IMR-90 (cell line): ENCODE data around the gene HECTD2. TPM values are rescaled to one million over a fixed set of nuclear protein-coding genes. Genes with fewer than 3 reads are reported as not detected.

Source experiments
- ATAC-seq: fragments of 200-7000 bp; cut with Tn5 transposase; 2 replicates; pipeline ENCODE4 v1.9.1; 2020; ENCODE audit warnings: low read depth, mild to moderate bottlenecking, moderate library complexity
- BruUV-seq: library from RNA; stranded (reverse); fragments of 400-500 nt; replicated peaks from 2 replicates; lab custom pipeline; 2021; lab: Mats Ljungman, UMichigan
- CTCF ChIA-PET: fragments of 300-600 bp; formaldehyde crosslinking; extraction: SDS; loops from one replicate; lab custom pipeline; 2021; ENCODE audit warnings: antibody characterized with exemption; lab: Yijun Ruan, JAX
- POLR2A ChIA-PET: fragments of 300-600 bp; sonication (Branson Sonifier 250); formaldehyde crosslinking; loops from one replicate; lab custom pipeline; 2022; ENCODE audit warnings: antibody characterized with exemption; ENCODE audit not compliant: unreplicated experiment; lab: Charles Lee
- DNase-seq: peaks from one replicate; pipeline ENCODE4 v3.0.0; 2013
- H2AFZ ChIP-seq: replicated peaks from 2 replicates; pipeline ENCODE3; 2013; ENCODE audit warnings: low read length, mild to moderate bottlenecking; ENCODE audit not compliant: poor library complexity
- H2AK5ac ChIP-seq: 2 replicates; pipeline ENCODE4 v1.6.1; 2013; ENCODE audit warnings: low read depth, low read length, inconsistent platforms
- H2AK9ac ChIP-seq: replicated peaks from 2 replicates; pipeline ENCODE3; 2013; ENCODE audit warnings: mild to moderate bottlenecking, low read depth, low read length, moderate library complexity; ENCODE audit not compliant: poor library complexity
- H2BK120ac ChIP-seq: 2 replicates; pipeline ENCODE4 v1.6.1; 2013; ENCODE audit warnings: low read depth, low read length, inconsistent platforms
- H2BK15ac ChIP-seq: 3 replicates; pipeline ENCODE4 v1.6.1; 2013; ENCODE audit warnings: low read depth, low read length, inconsistent platforms
- H2BK20ac ChIP-seq: 2 replicates; pipeline ENCODE4 v1.6.1; 2013; ENCODE audit warnings: low read depth, mild to moderate bottlenecking, inconsistent platforms, low read length, moderate library complexity
- H2BK5ac ChIP-seq: 2 replicates; pipeline ENCODE4 v1.6.1; 2013; ENCODE audit warnings: mild to moderate bottlenecking, low read depth, low read length, inconsistent platforms; ENCODE audit not compliant: poor library complexity, severe bottlenecking
- H3K14ac ChIP-seq: replicated peaks from 2 replicates; pipeline ENCODE4 v1.6.1; 2013; ENCODE audit warnings: low read depth, low read length, inconsistent platforms
- H3K18ac ChIP-seq: 2 replicates; pipeline ENCODE4 v1.6.1; 2013; ENCODE audit warnings: low read depth, low read length, control low read depth
- H3K23ac ChIP-seq: 2 replicates; pipeline ENCODE4 v1.6.1; 2013; ENCODE audit warnings: low read depth, low read length, inconsistent platforms
- H3K27ac ChIP-seq: 2 replicates; pipeline ENCODE4 v1.5.1; 2013; ENCODE audit warnings: mild to moderate bottlenecking, control low read depth, low read length; ENCODE audit not compliant: insufficient read depth
- H3K27me3 ChIP-seq: 2 replicates; pipeline ENCODE4 v1.6.1; 2013; ENCODE audit warnings: low read length; ENCODE audit not compliant: control insufficient read depth, insufficient read depth
- H3K36me3 ChIP-seq: 2 replicates; pipeline ENCODE4 v1.6.1; 2013; ENCODE audit warnings: low read length, mixed read lengths; ENCODE audit not compliant: control insufficient read depth, insufficient read depth
- H3K4ac ChIP-seq: 2 replicates; pipeline ENCODE4 v1.6.1; 2013; ENCODE audit warnings: low read depth, low read length, inconsistent platforms
- H3K4me1 ChIP-seq: 2 replicates; pipeline ENCODE4 v1.6.1; 2013; ENCODE audit warnings: low read length, mixed read lengths; ENCODE audit not compliant: control insufficient read depth, insufficient read depth
- H3K4me2 ChIP-seq: 2 replicates; pipeline ENCODE4 v1.6.1; 2013; ENCODE audit warnings: low read depth, mild to moderate bottlenecking, control low read depth, low read length, moderate library complexity
- H3K4me3 ChIP-seq: 2 replicates; pipeline ENCODE4 v1.5.1; 2013; ENCODE audit warnings: low read depth, mild to moderate bottlenecking, control low read depth, low read length, moderate library complexity; ENCODE audit not compliant: insufficient read depth
- H3K56ac ChIP-seq: 2 replicates; pipeline ENCODE4 v1.6.1; 2013; ENCODE audit warnings: low read length, inconsistent platforms; ENCODE audit not compliant: insufficient read depth; ENCODE audit errors: extremely low read depth
- H3K79me1 ChIP-seq, 2 experiments: 2 replicates each; pipeline ENCODE4 v1.6.1; 2013; ENCODE audit warnings: low read length in 2 of 2, inconsistent platforms in 1 of 2, low read depth in 1 of 2
- H3K9ac ChIP-seq: 2 replicates; pipeline ENCODE4 v1.6.1; 2013; ENCODE audit warnings: low read depth, low read length, control low read depth
- H3K9me1 ChIP-seq: 2 replicates; pipeline ENCODE4 v1.6.1; 2013; ENCODE audit warnings: low read length, inconsistent platforms; ENCODE audit not compliant: insufficient read depth
- H3K9me3 ChIP-seq: 2 replicates; pipeline ENCODE4 v1.6.1; 2013; ENCODE audit warnings: low read length; ENCODE audit not compliant: control insufficient read depth, insufficient read depth
- H4K20me1 ChIP-seq: 2 replicates; pipeline ENCODE4 v1.6.1; 2013; ENCODE audit warnings: low read length, inconsistent platforms; ENCODE audit not compliant: insufficient read depth
- H4K5ac ChIP-seq: 2 replicates; pipeline ENCODE4 v1.6.1; 2013; ENCODE audit warnings: mild to moderate bottlenecking, low read depth, low read length, control low read depth
- H4K8ac ChIP-seq, 2 experiments: 2 replicates each; pipeline ENCODE4 v1.6.1; 2013; ENCODE audit warnings: low read depth in 2 of 2, low read length in 2 of 2, control low read depth in 1 of 2, inconsistent platforms in 1 of 2
- H4K91ac ChIP-seq: 2 replicates; pipeline ENCODE4 v1.6.1; 2013; ENCODE audit warnings: low read depth, low read length, inconsistent platforms; ENCODE audit not compliant: insufficient read depth
- BHLHE40 ChIP-seq: fragments of 150-350 bp; IDR thresholded peaks from 2 replicates; pipeline ENCODE4 v1.6.1; 2016; ENCODE audit warnings: mild to moderate bottlenecking, low read depth, low read length
- CHD1 ChIP-seq: IDR thresholded peaks from 2 replicates; pipeline ENCODE4 v1.6.1; 2012; ENCODE audit warnings: low read depth, low read length, improper control_type of control experiment
- CTCF ChIP-seq: conservative IDR thresholded peaks from 2 replicates; pipeline ENCODE4 v1.5.1; 2012; ENCODE audit warnings: mild to moderate bottlenecking, low read depth, low read length, improper control_type of control experiment
- ELK1 ChIP-seq: fragments of 150-350 bp; IDR thresholded peaks from 2 replicates; pipeline ENCODE4 v1.6.1; 2016; ENCODE audit warnings: low read depth, mild to moderate bottlenecking, low read length, moderate library complexity, borderline replicate concordance
- FOS ChIP-seq: fragments of 150-350 bp; IDR thresholded peaks from 2 replicates; pipeline ENCODE4 v1.6.1; 2016; ENCODE audit warnings: low read depth, low read length
- MAFK ChIP-seq: IDR thresholded peaks from 2 replicates; pipeline ENCODE4 v1.6.1; 2012; ENCODE audit warnings: low read depth, low read length, improper control_type of control experiment
- MXI1 ChIP-seq: IDR thresholded peaks from 2 replicates; pipeline ENCODE4 v1.6.1; 2012; ENCODE audit warnings: low read depth, mild to moderate bottlenecking, low read length, moderate library complexity, borderline replicate concordance
- NFE2L2 ChIP-seq: fragments of 150-350 bp; IDR thresholded peaks from 2 replicates; pipeline ENCODE4 v1.6.1; 2016; ENCODE audit warnings: low read depth, mild to moderate bottlenecking, low read length
- RAD21 ChIP-seq: IDR thresholded peaks from 2 replicates; pipeline ENCODE4 v1.6.1; 2012; ENCODE audit warnings: low read length, improper control_type of control experiment
- RCOR1 ChIP-seq: IDR thresholded peaks from 2 replicates; pipeline ENCODE4 v1.6.1; 2012; ENCODE audit warnings: mild to moderate bottlenecking, low read length, improper control_type of control experiment; ENCODE audit not compliant: insufficient replicate concordance
- RFX5 ChIP-seq: IDR thresholded peaks from 2 replicates; pipeline ENCODE4 v1.8.0; 2012; ENCODE audit warnings: low read depth, mild to moderate bottlenecking, low read length, moderate library complexity
- SMC3 ChIP-seq: fragments of 150-350 bp; IDR thresholded peaks from 2 replicates; pipeline ENCODE4 v1.6.1; 2016; ENCODE audit warnings: low read depth, mild to moderate bottlenecking, antibody characterized with exemption, low read length, moderate library complexity
- USF2 ChIP-seq: fragments of 150-350 bp; IDR thresholded peaks from 2 replicates; pipeline ENCODE4 v1.6.1; 2017; ENCODE audit warnings: mild to moderate bottlenecking, antibody characterized with exemption, low read length, low read depth
- WGBS, 2 experiments: methylation state at CpG; one replicate each; pipeline versions ENCODE4 v1.1.5 to v1.1.7; 2013; ENCODE audit warnings: missing lambda C conversion rate in 2 of 2; ENCODE audit not compliant: insufficient read length in 1 of 2; ENCODE audit errors: extremely low coverage in 2 of 2; 5-methylcytosine and 5-hydroxymethylcytosine counted together
- dilution Hi-C: fragments of 300-500 bp; cut with HindIII; formaldehyde crosslinking; loops from one replicate; pipeline ENCODE4 v1.14.3; 2018; ENCODE audit warnings: low sequenced_read_pairs; ENCODE audit not compliant: unreplicated experiment
- in situ Hi-C: fragments of 300-500 bp; cut with MboI; formaldehyde crosslinking; loops from 3 replicates; pipeline ENCODE4 v1.14.3; 2019; ENCODE audit warnings: low sequenced_read_pairs, inconsistent platforms, mixed read lengths
- intact Hi-C: fragments of 100-400 bp; cut with micrococcal nuclease; formaldehyde crosslinking; loops from 2 replicates; pipeline ENCODE4 v1.10.0; 2022
- polyA plus RNA-seq, 3 experiments: library from polyadenylated mRNA; depleted of rRNA; stranded (reverse); fragments of >200 nt; gene quantifications; 2 replicates each; pipeline ENCODE4 v1.2.3, GENCODE V29; 2012; ENCODE audit warnings: low replicate concordance in 1 of 3
- total RNA-seq: library from RNA; depleted of rRNA; stranded (reverse); fragments of >200 nt; gene quantifications from 2 replicates; pipeline ENCODE4 v1.2.3, GENCODE V29; 2012

The HECTD2 gene
- total and polyA plus RNA-seq, 2 of the 4 experiments (the other 2 are of a cell fraction), result 5.2 to 5.9 TPM

GRCh38 chr10:91539930-91540329 lies 129.8 kb downstream of the HECTD2 start:
- no peak overlapping the region for H4K8ac ChIP-seq
- no peak overlapping the region for H2BK15ac ChIP-seq
- no peak overlapping the region for H2BK20ac ChIP-seq
- H3K18ac ChIP-seq, result no peak overlapping the region
- no peak overlapping the region for H2AK9ac ChIP-seq
- in situ Hi-C loops, result no loop called here
- no peaks in the 10 kb centered on the region for H4K20me1 ChIP-seq
- no peaks in the 10 kb centered on the region for H3K27me3 ChIP-seq
- H3K23ac ChIP-seq, result no peak overlapping the region
- dilution Hi-C loops, result no loop called here
- ChIA-PET POLR2A (no interaction called here), CTCF (no interaction called here)
- intact Hi-C loops, result loop anchor here (2.0 kb wide), 1 partner anchor 39 kb away; no protein-coding TSS in a partner anchor
- no peak overlapping the region for H3K4me3 ChIP-seq
- BruUV-seq, result no TSS peak
- TF ChIP-seq NFE2L2 (no peak), CHD1 (no peak), CTCF (no peak), MXI1 (no peak), RFX5 (no peak), RCOR1 (no peak), FOS (no peak), BHLHE40 (no peak), RAD21 (no peak), SMC3 (no peak), ELK1 (no peak), USF2 (no peak), MAFK (no peak)
- no peak overlapping the region for H2BK120ac ChIP-seq
- no peak overlapping the region for H3K4me2 ChIP-seq
- H4K91ac ChIP-seq, result no peak overlapping the region
- no peaks in the 10 kb centered on the region for H3K36me3 ChIP-seq
- no peak overlapping the region for H3K14ac ChIP-seq
- DNase-seq, result no peak
- no peak overlapping the region for H2AK5ac ChIP-seq
- H3K79me1 ChIP-seq, result no peaks in the 10 kb centered on the region
- ATAC-seq, result no peak
- H3K9ac ChIP-seq, result no peak overlapping the region
- WGBS, 2 experiments, result no CpG with 5 or more reads among the region's 5 CpGs
- no peak overlapping the region for H3K4ac ChIP-seq
- H3K27ac ChIP-seq, result no peak overlapping the region
- H3K9me1 ChIP-seq, result peaks cover 3% of the 10 kb centered on the region
- H3K4me1 ChIP-seq, result peaks cover 4% of the 10 kb centered on the region; the same call in 1 of the 2 replicates
- no peak overlapping the region for H4K5ac ChIP-seq
- no peak overlapping the region for H2BK5ac ChIP-seq
- H3K9me3 ChIP-seq, result peaks cover 4% of the 10 kb centered on the region; the same call in 1 of the 2 replicates
- no peak overlapping the region for H2AFZ ChIP-seq
- H3K56ac ChIP-seq, result no peak overlapping the region
